ENCODE data around the gene DAP3.
"Not testable (repeated sequence)": the region's sequence is repeated elsewhere in the genome, so short reads cannot be mapped to it uniquely, and the experiment has no call there.

The DAP3 gene

DNA sequence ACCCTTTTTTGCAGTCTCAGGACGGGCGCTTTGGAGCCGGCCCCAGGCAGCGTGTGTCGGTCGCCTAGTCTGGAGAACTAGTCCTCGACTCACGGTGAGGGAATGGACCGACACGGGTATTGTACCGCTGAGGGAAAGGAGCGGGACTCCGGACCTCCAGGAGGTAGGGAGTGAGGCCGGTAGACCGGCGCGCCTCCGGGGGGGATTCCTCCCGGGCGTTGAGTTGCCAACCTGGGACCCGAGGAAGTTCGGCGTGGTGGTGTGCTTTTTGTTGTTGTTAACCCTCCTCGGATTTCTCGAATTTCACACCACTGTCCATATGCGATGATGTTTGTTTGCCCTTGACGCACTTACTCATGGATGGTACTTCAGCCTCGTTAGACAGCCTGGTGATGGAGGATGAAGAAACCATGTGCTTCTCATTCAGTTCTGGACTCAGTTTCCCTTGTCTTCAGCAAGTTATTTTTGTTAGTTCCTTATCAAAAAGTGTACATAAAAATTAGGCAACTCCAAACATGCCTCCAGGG, at the start of gene DAP3:
DAP3 (plus strand) TSS at position 11 of the 527 bp plus-strand sequence. CDS start 20,689 bp downstream, outside the sequence.
- DNase-seq = not testable (repeated sequence)

DNA sequence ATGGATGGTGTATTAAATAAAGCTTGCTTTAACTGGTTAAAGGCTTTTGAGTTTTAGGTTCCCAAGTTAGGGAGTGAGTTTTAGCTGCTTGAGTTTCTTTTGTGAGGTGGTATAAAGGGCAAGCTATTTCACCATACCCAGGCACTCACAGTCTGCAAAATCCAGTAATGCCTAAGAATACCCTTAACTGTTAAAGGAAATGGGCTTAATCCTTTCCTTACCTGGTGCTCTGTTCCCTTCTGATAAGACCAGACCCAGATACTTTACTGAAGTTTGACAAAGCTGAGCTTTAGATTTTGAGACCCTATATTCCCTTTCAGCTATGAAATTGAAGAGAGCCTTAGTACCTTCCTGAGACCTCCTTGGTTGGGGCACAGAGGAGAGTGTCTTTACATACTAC, 48.5 kb upstream of the DAP3 start:
- DNase-seq = no peak

DNA sequence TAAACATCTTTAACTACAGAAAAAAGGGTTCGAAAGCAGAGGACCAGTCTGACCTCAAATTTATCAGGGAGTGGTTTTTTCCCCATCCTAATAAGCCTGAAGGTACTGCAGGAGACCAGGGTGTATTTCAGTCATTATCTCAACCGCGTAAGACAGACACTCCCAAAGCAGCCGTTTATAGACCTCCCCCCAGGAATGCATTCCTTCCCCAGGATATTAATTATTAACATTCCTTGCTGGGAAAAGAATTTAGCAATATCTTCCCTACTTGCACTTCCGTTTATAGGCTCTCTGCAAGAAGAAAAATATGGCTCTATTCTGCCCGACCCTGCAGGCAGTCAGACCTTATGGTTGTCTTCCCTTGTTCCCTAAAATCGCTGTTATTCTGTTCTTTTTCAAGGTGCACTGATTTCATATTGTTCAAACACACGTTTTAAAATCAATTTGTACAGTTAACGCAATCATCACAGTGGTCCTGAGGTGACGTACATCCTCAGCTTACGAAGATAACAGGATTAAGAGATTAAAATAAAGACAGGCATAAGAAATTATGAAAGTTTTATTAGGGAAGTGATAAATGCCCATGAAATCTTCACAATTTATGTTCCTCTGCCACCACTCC, 46.2 kb upstream of the DAP3 start:
- not testable (repeated sequence) for DNase-seq

DNA sequence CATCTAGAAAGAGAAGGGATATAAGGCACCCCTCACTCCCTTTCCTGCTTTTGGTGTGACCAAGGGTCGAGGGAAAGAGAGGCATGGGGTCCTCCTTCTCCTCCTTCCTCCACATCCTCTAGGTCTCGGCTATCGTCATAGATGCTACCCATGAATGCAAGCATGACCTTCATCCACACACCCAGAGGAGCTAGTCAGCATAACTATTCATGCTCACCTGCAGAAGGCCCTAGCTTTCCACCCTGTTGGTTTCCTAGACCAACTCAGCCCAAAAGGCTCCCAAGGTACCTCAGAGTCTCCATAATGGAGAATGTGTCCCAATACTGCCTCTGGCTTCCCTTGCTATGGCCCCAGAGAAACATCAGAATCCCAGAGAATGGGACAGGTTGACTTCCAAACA, 45.7 kb upstream of the DAP3 start:
- no peak for DNase-seq

DNA sequence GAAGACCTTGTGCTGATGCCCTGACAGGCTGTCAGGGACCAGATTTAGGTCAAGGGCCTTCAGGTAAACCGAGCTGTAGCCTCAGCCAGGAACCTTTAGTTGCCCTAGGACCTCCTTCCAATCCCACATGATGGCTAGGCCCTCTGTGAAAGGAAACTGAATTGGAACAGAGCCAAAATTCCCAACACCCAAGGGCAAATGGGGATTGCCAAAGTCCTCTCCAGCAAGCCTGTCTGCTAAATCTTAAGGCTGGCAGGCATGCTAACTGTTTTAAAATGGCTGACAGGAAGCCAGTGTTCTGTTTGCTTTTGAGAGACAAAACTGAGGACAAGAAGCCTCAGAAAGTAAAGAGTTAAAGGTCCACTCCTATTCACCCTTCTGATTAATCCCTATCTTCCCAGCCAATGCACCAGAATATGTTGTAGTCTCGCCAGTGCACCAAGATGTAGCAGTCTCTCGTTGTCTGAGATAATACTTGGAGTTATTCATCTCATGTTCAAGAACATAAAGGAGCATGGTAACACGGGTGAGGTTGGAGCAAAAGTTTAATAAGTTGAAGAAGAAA, 43.8 kb upstream of the DAP3 start:
- DNase-seq = no peak

DNA sequence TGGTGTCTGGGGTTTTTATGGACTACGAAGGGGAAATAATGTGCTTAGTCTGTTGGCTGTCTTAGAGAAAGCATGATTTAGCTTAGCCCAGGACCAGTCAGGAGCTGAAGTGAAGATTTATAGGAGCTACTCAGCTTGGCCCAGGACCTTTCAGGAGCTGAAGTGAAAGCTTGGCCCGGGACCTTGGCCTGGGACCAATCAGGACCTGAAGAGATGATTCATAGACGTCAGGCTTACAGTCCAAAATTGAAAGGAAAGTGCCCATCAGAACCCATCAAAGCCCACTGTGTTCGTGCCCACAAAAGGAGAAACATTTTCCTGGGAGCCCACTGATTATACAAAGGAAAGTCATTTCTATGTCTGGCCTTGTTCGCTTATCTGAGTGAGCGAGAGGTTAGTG, 43.2 kb upstream of the DAP3 start:
- DNase-seq = no peak

DNA sequence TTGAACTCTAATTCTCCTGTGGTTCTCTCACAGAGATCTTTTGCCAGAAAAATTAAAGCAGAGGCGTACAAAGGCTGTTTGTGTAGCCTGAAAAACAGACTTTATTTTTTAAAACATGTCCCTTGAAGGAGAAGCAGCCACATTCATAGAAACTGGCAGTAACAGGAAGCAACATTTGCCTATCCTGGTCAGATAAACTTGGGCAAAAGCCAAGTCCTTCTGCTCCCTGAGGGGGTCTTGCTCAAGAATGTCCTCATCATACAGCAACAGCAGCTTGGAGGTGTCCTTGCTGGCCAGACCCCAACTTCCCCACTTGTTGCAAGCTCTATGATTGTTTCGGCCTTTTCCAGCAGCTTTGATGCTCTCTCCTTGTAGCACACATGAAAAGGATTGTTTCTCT, 42.6 kb upstream of the DAP3 start:
- DNase-seq = no peak

DNA sequence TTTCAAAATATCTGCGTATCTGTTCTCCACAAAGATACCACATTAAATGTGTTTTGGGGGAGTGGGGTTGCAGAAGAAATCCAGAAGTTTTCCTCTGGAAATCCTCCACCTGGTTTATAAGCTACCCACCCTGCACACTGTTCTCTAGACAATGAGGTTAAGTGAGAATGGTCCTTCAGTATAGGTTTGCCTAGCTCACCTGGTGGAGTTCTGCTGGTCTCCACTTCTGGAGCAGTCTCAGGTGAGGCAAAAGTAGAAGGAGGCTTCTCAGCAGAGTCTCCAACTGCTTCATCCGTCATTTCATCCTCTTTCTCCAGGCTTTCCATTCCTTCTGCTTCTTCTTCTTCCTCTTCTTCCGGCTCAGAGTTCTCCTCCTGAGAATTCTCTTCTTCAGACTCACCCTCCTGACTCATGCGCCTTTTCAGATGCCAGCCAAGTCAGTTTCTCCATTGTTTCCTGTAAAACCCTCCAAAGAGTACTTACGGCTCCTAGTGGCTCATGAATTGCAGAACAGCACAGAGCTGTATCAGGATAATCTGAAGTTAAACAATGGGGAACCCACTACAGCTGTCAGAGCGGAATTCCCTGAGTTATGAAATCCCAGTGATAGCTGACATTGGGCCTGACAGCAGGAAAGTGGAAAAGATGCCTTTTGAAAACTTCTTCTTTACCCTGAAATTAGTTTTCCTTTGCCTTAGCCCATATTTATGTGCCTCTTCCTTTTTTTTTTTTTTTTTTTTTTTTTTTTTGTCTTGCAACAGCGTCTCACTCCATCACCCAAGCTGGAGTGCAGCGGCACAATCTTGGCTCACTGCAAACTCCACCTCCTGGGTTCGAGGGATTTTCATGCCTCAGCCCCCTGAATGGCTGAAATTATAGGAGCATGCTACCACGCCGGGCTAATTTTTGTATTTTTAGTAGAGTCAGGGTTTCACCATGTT, 40.4 kb upstream of the DAP3 start:
- no peak for DNase-seq

DNA sequence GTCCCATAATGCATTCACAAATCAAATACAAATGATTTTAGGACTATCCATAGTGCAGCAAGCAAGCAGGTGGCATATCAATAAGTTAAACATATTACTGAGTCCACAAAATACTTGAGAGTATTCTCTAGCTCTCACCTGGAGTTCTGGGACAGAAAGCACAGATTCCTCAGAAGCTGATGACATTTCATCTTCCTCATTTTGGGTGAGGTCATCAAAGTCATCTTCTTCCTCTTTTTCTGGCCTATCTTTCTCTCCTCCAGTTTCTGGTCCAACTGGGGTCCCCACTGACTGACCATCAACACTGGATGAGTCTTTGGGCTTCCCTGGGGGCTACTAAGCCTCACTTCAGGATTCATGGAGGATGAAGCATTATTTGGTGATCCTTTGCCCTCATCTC, 39.2 kb upstream of the DAP3 start:
- no peak for DNase-seq

DNA sequence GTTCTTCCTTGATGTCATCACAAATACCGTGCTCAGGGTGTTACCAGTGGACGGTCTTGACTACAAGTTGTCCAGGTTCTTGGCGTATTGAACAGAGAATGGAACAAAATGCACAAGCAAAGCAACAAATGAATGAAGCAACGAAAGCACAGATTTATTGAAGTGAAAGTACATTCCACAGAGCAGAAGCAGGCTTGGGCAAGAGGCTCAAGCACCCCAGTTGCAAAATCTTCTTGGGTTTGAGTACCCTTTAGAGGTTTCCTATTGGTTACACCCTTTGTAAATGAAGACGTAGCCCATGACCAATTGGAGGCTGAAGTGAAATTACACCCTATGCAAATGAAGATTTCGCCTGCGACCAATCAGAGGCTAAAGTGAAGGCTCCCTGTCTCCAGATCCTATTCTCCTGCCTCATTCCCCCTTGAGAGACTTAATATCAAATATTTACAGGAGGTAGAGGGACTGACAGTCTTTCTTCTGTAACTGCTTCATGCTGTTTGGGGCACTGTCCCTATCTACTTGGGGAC, 38.6 kb upstream of the DAP3 start:
- no peak for DNase-seq

DNA sequence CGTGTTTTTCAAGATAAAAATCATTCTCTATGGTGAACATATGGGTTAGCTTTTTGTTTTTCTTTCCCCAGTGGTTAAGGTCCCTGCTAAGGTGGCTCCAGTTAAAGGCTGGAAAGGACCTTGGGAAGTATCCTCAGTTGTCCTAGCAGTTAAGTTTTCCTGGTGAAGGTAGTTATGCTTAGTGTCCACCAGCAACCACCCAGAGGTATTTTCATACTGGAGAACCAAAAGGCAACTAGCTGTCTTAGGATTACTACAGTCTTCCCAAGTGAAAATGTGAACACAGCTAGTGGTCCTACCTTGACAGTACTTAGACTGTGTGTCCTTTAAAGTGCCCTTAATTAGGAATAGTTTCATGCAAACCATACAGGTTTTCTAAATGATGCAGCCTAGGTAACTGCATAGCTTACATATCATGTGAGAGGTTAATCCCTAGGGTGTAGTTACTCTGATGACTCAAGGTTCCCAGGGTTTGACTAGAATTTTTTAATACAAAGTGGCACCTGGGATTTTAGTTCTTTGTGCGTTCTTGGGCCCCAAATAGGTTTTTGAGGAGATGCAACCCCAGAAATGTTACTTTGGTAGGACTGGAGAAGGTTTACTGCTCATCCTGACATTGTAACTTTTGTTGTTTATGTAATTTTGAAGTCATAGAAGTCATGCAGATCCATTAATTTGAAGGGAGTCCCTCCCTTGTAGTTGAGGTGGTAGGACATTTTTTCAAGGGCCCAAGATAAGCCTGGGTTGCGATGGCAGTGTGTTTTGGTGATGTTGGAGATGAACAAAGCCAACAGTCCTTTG, 36.8 kb upstream of the DAP3 start:
- DNase-seq = no peak

DNA sequence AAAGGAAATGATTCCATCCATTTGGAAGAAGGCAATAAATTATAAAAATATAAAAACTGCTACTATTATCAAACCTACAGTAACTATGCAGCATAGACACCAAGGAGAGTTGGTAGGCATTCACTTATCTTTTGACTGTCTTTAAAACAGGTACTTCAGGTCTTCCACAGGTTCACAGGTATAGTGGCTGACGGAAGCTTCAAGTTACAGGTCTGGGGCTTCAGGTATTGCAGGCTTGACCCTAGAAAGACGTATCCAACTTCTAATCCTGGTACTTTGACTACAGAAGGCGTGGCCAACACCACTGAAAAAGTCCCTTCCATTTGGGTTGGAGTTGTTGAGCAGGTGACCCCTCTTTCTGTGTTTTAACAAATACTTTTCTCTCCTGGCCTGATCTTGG, 35.9 kb upstream of the DAP3 start:
- DNase-seq = no peak

DNA sequence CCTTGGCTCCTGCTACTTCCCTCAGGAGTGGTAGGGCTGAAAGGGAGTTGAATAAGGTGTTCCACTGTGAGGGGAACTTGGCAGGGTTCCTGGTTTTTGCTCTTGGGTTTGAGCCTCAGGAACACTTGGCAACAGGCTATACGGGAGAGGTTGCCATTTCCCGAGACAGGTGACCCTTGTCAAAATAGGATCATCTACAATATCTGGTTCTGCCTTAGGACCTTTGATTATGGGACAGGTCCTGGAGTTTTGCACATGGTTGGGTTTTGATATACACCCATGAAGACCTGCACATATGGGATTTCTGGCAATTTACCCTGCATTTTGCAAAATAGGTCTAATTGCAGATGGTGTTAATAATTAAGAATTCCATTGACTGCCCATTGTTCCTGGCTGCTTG, 31.4 kb upstream of the DAP3 start:
- no peak for DNase-seq

DNA sequence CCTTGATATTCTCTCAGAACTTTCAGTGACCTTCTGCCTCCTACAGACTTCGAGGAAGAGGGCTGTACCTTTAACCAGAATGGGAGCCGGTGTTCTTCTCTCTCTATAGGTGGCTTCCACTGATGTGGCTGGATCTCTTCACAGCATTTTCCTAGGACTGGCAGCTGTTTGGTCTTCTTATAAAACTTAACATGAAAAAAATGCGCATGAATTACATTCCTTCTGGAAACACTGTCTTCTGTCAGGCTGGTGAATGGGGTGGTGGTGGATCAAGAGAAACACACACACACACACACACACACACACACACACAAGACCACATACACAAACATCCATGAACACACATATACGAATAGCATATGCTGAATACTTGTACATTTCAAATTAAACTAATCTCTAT, 27.7 kb upstream of the DAP3 start:
- DNase-seq = not testable (repeated sequence)

DNA sequence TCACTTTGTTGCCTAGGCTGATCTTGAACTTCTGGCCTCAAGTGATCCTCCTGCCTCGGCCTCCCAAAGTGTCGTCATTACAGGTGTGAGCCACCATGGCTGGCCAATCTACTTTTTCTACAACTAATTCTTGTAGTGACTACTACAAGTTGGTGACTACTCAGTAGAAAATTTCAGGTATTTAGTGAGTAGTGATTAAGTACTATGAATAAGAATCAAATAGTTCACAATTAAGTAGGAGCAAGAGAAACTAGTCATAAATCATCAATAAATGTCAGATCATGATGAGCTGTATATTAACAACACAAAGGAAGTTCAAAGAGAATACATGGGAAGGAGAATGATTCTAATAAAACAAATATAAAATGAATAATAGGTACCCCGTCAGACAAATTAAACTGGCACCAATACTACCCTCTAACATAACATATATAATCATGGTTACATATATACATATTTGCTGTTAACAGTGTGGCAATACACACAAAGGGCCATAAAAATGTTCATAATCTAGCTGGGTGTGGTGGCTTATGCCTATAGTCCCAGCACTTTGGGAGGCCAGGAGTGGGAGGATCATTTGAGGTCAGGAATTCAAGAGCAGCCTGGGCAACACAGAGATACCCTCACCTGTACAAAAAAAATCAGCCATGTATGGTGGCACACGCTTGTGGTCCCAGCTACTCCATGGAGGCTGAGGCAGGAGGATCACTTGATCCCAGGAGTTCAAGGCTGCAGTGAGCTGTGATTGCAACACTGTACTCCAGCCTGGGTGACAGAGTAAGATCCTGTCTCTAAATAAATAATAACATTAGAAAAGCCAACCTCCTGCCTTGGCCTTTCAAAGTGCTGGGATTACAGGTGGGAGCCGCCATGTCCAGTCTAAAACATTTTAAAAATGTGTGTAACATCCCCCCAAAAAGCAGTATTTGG, 19.4 kb upstream of the DAP3 start:
- DNase-seq = no peak

DNA sequence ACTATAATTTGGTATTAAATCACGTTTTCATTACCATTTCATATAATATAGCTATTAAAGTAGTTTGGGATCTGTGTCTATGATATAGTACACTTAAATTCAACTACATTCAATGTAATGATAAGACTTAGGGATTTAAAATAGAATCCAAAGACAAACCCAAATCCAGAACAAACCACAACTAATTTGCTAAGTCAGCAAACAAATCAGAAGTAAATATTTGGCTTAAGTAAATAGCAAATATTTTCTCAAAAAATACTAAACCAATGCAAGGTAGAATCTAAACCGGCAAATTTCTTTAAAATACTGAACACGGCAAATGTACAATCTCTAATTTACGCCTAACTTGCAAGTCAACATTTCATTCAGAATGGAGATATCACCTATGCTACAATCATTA, 17.1 kb upstream of the DAP3 start:
- DNase-seq = no peak

DNA sequence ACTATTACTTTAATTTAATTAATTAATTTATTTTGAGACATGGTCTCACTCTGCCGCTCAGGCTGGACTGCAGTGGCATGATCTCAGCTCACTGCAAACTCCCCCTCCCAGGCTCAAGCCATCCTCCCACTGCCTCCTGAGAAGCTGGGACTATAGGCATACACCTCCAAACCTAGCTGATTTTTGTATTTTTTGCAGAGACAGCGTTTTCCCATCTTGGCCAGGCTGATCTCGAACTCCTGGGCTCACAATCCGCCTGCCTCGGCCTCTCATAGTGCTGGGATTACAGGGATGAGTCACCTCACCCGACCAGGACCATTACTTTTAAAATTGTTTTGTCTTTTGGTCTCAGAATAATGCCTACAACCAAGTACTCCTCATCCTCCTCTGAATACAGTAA, 15.9 kb upstream of the DAP3 start:
- DNase-seq = no peak

DNA sequence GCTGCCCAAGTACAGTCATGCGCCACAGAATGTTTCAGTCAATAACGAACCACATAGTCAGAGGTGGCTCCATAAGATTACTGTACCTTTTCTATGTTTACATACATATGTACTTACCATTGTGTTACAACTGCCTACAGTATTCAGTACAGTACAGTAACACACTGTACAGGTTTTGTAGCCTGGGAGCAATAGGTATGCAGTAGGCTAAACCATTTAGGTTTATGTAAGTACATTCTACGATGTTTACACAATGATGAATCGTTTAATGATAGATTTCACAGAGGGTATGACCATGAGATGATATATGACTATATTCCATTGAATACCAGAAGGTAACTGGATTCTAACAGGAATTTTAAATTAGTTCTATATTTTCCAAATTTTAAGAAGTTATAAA, 10.9 kb upstream of the DAP3 start:
- DNase-seq = no peak

DNA sequence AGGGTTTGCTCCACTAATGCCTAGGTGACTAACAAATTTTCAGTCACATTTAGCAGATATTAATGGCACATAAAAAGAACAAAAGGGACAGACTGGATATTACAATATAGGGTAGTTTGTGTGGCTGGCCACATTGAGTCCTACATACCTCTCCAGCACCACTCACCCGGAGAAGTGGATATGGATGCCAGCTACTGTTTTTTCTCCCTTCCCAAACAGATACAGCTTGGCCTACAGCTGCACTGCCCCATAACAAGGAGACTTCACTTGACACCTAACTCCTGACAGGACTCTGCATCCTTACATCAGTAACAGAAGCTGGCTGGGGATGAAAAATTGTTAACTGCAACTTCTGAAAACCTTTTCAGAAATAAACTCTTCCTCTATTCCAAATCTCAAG, 9.9 kb upstream of the DAP3 start:
- DNase-seq = not testable (repeated sequence)

DNA sequence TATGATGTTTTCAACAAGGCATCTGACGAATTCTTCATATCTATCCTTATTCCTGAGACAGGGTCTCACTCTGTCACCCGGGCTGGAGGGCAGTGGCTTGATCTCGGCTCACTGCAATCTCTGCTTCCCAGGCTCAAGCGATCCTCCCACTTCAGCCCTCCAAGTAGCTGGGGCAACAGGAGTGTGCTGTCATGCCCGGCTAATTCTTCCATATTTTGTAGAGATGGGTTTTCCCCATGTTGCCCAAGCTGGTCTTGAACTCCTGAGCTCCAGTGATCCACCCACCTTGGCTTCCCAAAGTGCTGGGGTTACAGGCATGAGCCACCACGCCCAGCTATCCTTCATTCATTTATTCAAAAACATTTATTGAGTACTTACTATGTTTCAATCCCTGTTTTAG, 8.4 kb upstream of the DAP3 start:
- no peak for DNase-seq

DNA sequence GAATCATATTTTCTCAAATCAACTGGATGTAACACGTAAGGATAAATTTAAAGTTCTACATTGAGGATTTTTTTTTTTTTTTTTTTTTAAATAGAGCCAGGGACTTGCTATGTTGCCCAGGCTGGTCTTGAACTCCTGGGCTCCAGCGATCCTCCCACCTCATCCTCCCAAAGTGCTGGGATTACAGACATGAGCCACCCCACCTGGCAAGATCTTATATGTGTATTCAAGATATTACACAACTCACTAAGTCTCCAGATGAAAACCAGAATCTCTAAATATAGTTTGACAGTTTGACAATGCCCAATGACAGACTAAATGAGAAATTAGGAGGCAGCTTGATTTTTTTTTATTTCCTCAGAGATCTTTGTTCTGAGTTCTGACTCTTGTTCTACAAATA, 7.1 kb upstream of the DAP3 start:
- no peak for DNase-seq

Data from activated CD4-positive, alpha-beta T cell treated with anti-CD3 and anti-CD28 coated beads, Interleukin-2, amount 50 U/mL, for 4 hours (primary cell).